HepG2 (cell line): Measurements from ENCODE around the gene OSBP. TPM values are rescaled to one million over a fixed set of nuclear protein-coding genes. Genes with fewer than 3 reads are reported as not detected.

Experiments used
- ARNT2 ChIP-seq: sonication (generic); formaldehyde crosslinking; IDR thresholded peaks from 2 replicates; pipeline ENCODE4 v1.8.0; 2022; ENCODE audit warnings: mild to moderate bottlenecking, low read depth, missing genetic modification reagents, moderate library complexity
- CREM ChIP-seq, 2 experiments: sonication (generic) in 1 of 2; formaldehyde crosslinking in 1 of 2; IDR thresholded peaks; 2 replicates each; pipeline versions ENCODE4 v1.4.0 to v1.6.1; 2016 to 2020; ENCODE audit warnings: antibody characterized with exemption in 1 of 2, mild to moderate bottlenecking in 1 of 2, missing genetic modification reagents in 1 of 2
- HOXA3 ChIP-seq: sonication (generic); formaldehyde crosslinking; IDR thresholded peaks from 2 replicates; pipeline ENCODE4 v1.5.0; 2020; ENCODE audit warnings: missing genetic modification reagents
- KLF9 ChIP-seq: IDR thresholded peaks from 2 replicates; pipeline ENCODE4 v1.6.1; 2016; ENCODE audit warnings: low read depth
- NR2F6 ChIP-seq, 2 experiments: IDR thresholded peaks; 2 replicates each; pipeline ENCODE4 v1.6.1; 2016; ENCODE audit warnings: antibody characterized with exemption in 1 of 2, mild to moderate bottlenecking in 1 of 2
- PRPF4 ChIP-seq: fragments of 200-400 bp; formaldehyde crosslinking; IDR thresholded peaks from 2 replicates; pipeline ENCODE4 v1.6.1; 2016; ENCODE audit warnings: low read length, low read depth; ENCODE audit not compliant: poor library complexity, severe bottlenecking
- SP140L ChIP-seq: sonication (generic); formaldehyde crosslinking; IDR thresholded peaks from 2 replicates; pipeline ENCODE4 v1.4.0; 2020; ENCODE audit warnings: missing genetic modification reagents, borderline replicate concordance
- ZNF232 ChIP-seq: sonication (generic); formaldehyde crosslinking; IDR thresholded peaks from 2 replicates; pipeline ENCODE4 v1.4.0; 2020; ENCODE audit warnings: missing genetic modification reagents, borderline replicate concordance
- ZNF543 ChIP-seq: sonication (generic); formaldehyde crosslinking; IDR thresholded peaks from 2 replicates; pipeline ENCODE4 v1.4.0; 2020; ENCODE audit warnings: mild to moderate bottlenecking, missing genetic modification reagents
- ZNF776 ChIP-seq: sonication (generic); formaldehyde crosslinking; IDR thresholded peaks from 2 replicates; pipeline ENCODE4 v1.4.0; 2020; ENCODE audit warnings: mild to moderate bottlenecking, missing genetic modification reagents
- polyA plus RNA-seq, 8 experiments: library from polyadenylated mRNA; depleted of rRNA in 3 of 8; stranded (reverse) in 7 of 8; unstranded in 1 of 8; fragments of >200 nt; fragmentation: Illumina TruSeq in 4 of 8; extraction: Trizol in 4 of 8; gene quantifications; 2 replicates each; pipeline versions ENCODE4 v1.2.1 to v1.2.3, GENCODE V29; 2011 to 2016; ENCODE audit warnings: low read depth in 4 of 8, missing spikeins in 1 of 8, mixed read lengths in 1 of 8; ENCODE audit not compliant: insufficient read depth in 1 of 8
- total RNA-seq, 5 experiments: library from RNA; depleted of rRNA; stranded (reverse); fragments of >200 nt; fragmentation: Illumina TruSeq; extraction: Trizol; gene quantifications; 2 replicates each; pipeline ENCODE4 v1.2.3, GENCODE V29; 2016; ENCODE audit warnings: low read depth in 1 of 5
- TF ChIP-seq, protein P1 (sequence below), 2 experiments: sonication (generic) in 1 of 2; formaldehyde crosslinking in 1 of 2; IDR thresholded peaks; 2 replicates each; pipeline versions ENCODE4 v1.4.0 to v1.6.1; 2016 to 2020; ENCODE audit warnings: borderline replicate concordance in 1 of 2, low read depth in 1 of 2, mild to moderate bottlenecking in 1 of 2, missing genetic modification reagents in 1 of 2
- TF ChIP-seq, protein P2 (sequence below): sonication (generic); formaldehyde crosslinking; conservative IDR thresholded peaks from 2 replicates; pipeline ENCODE4 v1.8.0; 2022; ENCODE audit warnings: mild to moderate bottlenecking, moderate library complexity, missing genetic modification reagents
- TF ChIP-seq, protein P3 (sequence below): sonication (generic); formaldehyde crosslinking; conservative IDR thresholded peaks from 2 replicates; pipeline ENCODE4 v1.4.0; 2020; ENCODE audit warnings: mild to moderate bottlenecking, missing genetic modification reagents, moderate library complexity

OSBP gene
- total and polyA plus RNA-seq, 2 of the 13 experiments (the other 11 are each of a cell fraction or from before 2014, with no cell fraction given): 12.1 to 13.5 TPM

DNA sequence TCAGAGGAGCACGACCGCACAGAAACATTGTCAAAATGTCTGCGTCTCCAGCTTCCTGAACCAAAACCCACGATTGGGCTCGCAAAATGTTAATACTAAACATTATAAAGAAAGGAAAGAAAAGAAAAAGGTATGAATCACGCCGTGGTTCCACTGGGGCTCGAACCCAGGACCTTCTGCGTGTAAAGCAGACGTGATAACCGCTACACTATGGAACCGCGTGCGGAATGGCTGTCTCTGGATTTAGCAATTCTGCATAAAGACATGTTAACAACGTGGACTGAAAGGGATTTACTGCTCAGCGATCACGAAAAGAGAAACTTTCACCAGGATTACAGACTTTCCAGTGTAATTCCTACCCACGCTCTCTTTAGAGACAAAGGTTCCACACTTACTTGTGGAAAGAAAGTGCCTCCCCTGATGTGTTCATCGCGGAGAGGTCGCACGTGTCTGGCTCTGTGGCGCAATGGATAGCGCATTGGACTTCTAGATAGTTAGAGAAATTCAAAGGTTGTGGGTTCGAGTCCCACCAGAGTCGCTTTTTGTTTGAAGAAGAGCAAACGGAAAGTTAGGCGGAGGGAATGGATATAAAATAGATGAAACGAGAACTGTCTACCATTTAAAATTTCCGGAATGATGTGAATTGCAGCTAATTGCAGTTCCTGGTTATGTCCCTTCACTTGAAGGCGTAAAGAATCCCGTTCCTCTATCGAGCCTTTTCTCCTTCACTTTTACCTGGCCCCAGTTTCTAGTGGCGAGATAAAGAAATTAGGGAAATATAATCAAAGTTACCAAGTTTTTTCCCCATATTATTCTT, 64.5 kb downstream of the OSBP start (continued):
- TF ChIP-seq HOXA3 (CRISPR knock-in tag) (peak; percentile 29; the same call in 1 of the 2 replicates), ZNF776 (CRISPR knock-in tag) (0 out of 2 replicates have a peak, but pooled peaks have one; percentile 3), ZNF232 (CRISPR knock-in tag) (peak; percentile 5; the same call in 1 of the 2 replicates), PRPF4 (peak; percentile 89), ARNT2 (CRISPR knock-in tag) (0 out of 2 replicates have a peak, but pooled peaks have one; percentile 34), CREM (IDR thresholded peaks at IDR 0.05) (peak; percentile 43; the same call in 1 of the 2 replicates), CREM (CRISPR knock-in tag; IDR thresholded peaks at IDR 0.05) (no peak), NR2F6 (IDR thresholded peaks at IDR 0.05) (peak; percentile 61), NR2F6 (CRISPR knock-in tag; IDR thresholded peaks at IDR 0.05) (0 out of 2 replicates have a peak, but pooled peaks have one; percentile 6), KLF9 (CRISPR knock-in tag) (0 out of 2 replicates have a peak, but pooled peaks have one; percentile 27), ZNF543 (CRISPR knock-in tag) (no peak), SP140L (0 out of 2 replicates have a peak, but pooled peaks have one; percentile 5)
- TF ChIP-seq, protein P1, sequence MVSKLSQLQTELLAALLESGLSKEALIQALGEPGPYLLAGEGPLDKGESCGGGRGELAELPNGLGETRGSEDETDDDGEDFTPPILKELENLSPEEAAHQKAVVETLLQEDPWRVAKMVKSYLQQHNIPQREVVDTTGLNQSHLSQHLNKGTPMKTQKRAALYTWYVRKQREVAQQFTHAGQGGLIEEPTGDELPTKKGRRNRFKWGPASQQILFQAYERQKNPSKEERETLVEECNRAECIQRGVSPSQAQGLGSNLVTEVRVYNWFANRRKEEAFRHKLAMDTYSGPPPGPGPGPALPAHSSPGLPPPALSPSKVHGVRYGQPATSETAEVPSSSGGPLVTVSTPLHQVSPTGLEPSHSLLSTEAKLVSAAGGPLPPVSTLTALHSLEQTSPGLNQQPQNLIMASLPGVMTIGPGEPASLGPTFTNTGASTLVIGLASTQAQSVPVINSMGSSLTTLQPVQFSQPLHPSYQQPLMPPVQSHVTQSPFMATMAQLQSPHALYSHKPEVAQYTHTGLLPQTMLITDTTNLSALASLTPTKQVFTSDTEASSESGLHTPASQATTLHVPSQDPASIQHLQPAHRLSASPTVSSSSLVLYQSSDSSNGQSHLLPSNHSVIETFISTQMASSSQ (IDR thresholded peaks at IDR 0.05; ENCODE audit: low read depth): no peak
- TF ChIP-seq, protein P1 (CRISPR knock-in tag; IDR thresholded peaks at IDR 0.05; ENCODE audit: borderline replicate concordance): 0 out of 2 replicates have a peak, but pooled peaks have one; percentile 8
- TF ChIP-seq, protein P2, sequence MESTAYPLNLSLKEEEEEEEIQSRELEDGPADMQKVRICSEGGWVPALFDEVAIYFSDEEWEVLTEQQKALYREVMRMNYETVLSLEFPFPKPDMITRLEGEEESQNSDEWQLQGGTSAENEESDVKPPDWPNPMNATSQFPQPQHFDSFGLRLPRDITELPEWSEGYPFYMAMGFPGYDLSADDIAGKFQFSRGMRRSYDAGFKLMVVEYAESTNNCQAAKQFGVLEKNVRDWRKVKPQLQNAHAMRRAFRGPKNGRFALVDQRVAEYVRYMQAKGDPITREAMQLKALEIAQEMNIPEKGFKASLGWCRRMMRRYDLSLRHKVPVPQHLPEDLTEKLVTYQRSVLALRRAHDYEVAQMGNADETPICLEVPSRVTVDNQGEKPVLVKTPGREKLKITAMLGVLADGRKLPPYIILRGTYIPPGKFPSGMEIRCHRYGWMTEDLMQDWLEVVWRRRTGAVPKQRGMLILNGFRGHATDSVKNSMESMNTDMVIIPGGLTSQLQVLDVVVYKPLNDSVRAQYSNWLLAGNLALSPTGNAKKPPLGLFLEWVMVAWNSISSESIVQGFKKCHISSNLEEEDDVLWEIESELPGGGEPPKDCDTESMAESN (CRISPR knock-in tag): no peak
- TF ChIP-seq, protein P3, sequence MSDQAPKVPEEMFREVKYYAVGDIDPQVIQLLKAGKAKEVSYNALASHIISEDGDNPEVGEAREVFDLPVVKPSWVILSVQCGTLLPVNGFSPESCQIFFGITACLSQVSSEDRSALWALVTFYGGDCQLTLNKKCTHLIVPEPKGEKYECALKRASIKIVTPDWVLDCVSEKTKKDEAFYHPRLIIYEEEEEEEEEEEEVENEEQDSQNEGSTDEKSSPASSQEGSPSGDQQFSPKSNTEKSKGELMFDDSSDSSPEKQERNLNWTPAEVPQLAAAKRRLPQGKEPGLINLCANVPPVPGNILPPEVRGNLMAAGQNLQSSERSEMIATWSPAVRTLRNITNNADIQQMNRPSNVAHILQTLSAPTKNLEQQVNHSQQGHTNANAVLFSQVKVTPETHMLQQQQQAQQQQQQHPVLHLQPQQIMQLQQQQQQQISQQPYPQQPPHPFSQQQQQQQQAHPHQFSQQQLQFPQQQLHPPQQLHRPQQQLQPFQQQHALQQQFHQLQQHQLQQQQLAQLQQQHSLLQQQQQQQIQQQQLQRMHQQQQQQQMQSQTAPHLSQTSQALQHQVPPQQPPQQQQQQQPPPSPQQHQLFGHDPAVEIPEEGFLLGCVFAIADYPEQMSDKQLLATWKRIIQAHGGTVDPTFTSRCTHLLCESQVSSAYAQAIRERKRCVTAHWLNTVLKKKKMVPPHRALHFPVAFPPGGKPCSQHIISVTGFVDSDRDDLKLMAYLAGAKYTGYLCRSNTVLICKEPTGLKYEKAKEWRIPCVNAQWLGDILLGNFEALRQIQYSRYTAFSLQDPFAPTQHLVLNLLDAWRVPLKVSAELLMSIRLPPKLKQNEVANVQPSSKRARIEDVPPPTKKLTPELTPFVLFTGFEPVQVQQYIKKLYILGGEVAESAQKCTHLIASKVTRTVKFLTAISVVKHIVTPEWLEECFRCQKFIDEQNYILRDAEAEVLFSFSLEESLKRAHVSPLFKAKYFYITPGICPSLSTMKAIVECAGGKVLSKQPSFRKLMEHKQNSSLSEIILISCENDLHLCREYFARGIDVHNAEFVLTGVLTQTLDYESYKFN (CRISPR knock-in tag): 0 out of 2 replicates have a peak, but pooled peaks have one; percentile 35
